GM11168 (cell line): ENCODE measurements around the gene C19orf73.
"Not testable (repeated sequence)": the region's sequence is repeated elsewhere in the genome, so short reads cannot be mapped to it uniquely, and the experiment has no call there.

Experiments
- in situ Hi-C: fragments of 300-500 bp; cut with MboI; formaldehyde crosslinking; loops from one replicate; pipeline ENCODE4 v1.12.0; 2022; ENCODE audit warnings: low sequenced_read_pairs; ENCODE audit not compliant: unreplicated experiment

C19orf73 gene

DNA sequence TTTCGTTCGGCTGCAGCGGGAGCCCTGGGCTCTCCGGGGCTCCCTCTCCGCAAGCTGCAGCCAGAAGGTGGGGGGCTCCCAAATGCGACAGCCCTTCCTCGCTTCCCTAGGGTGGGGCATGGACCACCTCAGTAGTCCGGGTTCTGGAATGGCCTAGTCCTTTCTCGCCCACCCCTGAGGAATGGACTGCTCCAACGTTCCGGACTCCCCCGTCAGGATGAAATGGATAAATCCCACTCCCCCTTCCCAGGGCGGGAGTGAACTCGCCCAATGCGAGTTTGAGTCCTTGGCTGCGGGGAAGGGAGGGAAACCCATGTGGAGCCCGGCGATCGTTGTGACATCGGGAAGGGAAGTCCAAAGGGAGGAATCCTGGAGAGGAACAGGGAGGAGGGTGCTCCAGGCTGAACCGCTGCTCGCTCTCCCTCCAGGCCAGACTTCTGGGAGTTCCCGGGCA, 30.7 kb upstream of the C19orf73 start:
- in situ Hi-C loops = no loop called here

DNA sequence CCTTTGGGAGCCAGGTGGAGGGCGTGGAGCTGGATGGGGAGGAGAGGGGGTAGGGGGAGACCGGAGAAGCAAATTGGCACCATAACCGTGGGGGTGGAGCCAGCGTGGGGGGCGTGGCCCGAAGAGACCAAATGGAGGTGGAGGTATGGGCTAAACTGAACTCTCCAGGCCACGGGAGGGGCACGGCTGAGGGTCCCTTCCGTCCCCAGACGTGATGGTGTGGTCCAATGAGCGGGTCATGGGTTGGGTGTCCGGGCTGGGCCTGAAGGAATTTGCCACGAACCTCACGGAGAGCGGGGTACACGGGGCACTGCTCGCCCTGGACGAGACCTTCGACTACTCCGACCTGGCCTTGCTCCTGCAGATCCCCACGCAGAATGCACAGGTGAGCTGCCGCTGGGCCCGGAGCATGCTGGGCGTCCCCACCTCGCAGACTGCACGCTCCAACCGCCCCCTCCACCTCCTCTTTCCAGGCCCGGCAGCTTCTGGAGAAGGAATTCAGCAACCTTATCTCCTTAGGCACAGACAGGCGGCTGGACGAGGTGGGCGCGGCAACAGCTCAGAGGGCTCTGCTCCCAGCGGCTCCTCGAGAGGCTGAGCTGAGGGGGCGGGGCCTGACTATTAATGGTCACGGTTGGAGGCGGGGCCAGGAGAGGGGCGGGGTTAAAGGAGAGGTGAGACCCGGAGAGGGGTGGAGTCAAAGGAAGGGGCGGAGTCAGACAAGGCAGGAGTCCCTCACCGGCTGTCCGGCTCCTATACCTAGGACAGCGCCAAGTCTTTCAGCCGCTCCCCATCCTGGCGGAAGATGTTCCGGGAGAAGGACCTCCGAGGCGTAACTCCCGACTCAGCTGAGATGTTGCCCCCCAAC, 30.1 kb upstream of the C19orf73 start:
- in situ Hi-C loops = no loop called here

DNA sequence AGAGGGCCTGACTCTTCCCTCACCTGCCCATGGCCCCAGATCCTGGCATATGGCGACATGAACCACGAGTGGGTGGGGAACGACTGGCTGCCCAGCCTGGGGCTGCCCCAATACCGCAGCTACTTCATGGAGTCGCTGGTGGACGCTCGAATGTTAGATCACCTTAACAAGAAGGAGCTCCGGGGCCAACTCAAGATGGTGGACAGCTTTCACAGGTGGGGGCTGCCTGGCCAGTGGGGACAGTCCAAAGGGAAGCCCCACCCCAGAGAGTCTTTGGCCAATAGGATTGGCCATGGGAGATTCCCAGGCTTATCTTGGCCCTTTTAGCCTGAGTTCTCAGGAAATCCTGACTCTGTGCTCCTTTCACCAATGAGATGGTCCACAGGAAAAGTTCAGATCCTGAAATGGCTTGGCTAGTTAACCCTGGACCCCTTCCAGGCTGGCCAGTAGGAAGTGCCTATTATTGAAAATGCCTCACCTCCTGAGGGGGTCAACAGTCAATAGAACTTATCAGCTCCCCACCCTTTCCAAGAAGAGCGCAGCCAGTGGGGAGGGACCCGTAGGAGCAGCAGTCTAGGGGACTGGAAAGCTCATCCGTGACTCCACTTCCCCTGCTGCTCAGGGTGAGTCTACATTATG, 29.2 kb upstream of the C19orf73 start:
- in situ Hi-C loops = no loop called here

DNA sequence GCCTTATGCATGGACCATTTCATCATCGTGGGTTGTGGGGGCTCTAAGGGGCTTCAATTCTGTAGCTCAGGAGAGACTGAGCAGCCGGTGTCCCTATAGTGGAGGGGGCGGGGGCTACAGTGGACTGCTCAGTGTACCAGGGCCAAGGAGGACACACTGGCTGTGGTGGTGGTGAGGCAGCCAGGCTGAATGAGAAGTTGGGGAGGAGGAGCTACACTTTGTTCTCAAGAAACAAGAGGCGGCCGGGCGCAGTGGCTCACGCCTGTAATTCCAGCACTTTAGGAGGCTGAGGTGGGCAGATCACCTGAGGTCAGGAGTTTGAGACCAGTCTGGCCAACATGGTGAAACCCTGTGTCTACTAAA, 27.4 kb upstream of the C19orf73 start:
- in situ Hi-C loops = not testable (repeated sequence)

DNA sequence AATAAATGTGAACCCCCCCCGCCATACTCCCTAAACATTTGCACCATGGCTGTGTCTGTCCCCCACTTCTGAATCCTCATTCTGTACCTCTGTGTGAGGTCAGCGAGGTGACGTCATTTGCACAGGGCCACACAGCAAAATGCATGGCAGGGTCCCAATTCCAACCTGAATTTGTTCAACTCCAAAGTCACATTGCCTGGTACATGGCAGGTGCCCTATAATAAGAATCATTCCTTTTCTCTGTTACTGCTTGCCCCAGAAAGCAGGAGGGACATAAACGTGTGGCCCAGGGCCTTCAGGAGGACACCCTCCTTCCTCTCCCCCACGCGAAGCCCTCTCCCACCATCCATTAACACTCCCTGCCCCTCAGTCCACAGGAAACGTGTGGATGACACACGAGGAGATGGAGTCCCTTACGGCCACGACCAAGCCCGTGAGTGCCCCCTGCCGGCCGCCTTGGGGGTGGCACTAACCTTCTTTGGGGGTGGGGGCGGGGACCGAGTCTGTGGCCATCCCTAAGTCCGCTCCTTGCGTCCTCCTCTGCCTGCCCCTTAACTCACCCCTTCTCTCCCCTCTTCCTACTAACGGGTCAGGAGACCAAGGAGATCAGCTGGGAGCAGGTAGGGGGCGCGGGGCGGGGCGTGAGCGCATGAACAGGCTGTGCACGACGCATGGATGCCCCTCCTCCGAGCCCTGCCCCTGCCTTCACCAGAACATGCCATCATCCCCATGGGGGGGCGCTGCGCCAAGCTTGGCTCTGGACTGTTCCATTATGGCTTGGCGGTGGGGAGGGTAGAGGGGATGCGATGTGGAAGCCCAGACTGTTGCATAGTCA, 26.8 kb upstream of the C19orf73 start:
- in situ Hi-C loops = no loop called here

DNA sequence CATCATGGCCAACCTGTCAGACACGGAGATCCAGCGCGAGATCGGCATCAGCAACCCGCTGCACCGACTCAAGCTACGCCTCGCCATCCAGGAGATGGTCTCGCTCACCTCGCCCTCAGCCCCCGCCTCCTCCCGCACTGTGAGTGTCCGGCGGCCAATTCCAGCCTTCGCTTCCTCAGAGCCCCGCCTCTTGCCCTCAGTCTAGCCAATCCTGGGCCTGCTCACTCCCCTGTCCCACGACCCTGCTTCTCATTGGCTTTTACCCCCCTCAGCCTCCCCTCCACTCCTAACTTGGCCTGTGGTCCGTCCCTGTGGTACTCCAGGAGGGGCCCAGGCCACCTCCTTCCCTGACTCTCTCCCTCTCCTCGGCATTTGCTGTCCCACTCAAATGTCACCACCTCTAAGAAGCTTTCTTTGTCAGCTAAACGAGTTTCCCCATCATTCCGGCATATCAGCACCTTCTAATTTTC, 24.0 kb upstream of the C19orf73 start:
- in situ Hi-C loops = no loop called here

DNA sequence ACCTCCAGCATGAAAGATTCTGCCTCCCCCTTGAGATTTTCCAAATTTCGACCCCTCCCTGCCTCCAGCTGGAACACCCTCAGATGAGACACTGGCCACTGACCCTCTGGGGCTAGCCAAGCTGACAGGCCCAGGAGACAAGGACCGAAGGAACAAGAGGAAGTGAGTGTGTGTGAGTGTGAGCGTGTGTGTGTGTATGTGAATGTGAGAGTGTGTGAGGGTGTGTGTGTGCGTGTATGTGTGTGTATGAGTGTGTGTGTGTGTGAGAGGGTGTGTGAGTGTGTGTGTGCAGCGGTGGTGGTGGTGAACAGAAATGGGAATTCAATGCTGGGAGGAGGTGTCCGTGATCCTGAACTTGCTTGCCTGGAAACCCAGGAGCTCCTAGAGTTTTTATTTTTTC, 22.4 kb upstream of the C19orf73 start:
- in situ Hi-C loops = no loop called here

DNA sequence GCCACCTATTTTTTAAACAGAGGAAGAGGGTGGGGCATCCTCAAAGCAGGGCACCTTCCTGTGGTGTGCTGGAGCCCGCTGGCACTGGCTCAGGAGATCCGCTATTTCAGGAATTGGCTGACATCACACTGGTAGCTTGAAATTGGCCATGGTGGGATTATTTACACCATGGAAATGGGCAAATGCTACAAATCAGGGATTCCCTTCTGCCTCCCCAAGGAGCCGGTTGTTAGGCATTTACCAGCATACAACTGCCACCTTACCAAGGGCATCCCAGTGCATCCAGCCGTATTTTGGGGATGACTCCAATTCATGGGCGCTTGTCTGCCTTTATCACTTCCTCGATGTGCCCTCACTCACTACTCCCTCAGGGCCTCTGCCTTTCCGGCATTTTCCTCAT, 22.0 kb upstream of the C19orf73 start:
- in situ Hi-C loops = no loop called here

DNA sequence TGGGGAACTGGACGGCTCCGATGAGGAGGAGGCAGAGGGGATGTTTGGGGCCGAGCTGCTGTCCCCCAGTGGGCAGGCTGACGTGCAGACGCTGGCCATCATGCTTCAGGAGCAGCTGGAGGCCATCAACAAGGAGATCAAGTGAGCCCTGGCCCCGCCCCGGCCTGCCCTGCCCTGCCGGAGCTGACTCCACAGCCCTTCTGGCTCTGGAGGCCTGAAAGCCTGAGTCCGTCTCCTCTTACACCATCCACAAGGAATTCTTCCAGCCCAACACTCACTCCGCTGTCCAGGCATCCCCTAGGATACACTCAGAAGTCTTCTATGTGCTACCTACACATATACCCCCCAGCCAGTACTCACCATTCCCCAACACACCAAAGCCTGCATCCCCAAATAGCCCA, 17.8 kb upstream of the C19orf73 start:
- in situ Hi-C loops = no loop called here

DNA sequence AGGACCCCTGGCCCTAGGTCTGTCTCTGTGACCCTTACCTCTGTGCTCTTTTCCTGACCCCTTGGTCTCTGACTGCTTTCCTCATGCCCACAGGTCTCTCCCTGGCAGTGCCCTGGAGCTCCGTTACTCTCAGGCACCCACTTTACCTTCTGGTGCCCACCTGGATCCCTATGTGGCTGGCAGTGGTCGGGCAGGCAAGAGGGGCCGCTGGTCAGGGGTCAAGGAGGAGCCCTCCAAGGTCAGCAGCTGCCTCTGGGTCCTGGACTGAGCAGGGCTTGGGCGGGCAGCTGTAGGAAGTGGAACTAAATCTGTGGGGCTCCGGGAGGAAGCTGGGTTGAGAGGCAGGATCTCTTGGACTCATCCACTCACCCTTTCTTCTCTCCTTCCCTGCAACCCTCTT, 16.7 kb upstream of the C19orf73 start:
- in situ Hi-C loops = no loop called here

DNA sequence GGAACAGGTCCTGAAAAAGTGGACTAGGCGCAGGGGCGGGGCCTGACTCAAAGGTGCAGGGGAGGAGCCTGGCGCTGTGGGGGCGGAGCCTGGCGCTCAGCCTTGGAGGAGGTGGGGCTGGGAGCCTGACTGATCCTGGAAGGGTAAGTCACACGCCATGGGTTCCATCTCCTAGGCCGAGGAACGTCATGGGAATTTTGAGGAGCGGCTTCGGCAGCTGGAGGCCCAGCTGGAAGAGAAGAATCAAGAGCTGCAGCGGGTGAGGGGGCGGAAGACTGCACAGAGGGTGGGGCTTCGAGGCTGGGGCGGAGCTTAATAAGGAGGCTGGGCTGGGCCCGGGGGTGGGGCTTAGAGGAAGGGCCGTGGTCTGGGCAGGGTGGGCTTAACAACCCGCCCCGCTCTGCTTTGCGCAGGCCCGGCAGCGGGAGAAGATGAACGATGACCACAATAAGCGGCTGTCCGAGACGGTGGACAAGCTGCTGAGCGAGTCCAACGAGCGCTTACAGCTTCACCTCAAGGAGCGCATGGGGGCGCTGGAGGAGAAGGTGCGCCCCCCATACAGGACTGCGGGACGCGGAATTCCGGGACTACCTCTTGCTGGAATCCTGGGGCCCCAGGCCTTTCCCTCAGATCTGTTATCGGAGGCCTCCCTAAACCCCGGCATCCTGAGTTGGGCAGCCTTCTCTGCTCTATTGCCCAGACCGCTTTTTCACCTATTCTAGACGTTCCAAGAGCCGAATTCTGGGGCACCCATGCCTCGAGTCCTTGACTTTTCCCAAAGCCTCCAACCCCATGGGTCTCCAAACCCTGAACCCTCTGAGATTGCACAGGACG, 14.9 kb upstream of the C19orf73 start:
- in situ Hi-C loops = no loop called here

DNA sequence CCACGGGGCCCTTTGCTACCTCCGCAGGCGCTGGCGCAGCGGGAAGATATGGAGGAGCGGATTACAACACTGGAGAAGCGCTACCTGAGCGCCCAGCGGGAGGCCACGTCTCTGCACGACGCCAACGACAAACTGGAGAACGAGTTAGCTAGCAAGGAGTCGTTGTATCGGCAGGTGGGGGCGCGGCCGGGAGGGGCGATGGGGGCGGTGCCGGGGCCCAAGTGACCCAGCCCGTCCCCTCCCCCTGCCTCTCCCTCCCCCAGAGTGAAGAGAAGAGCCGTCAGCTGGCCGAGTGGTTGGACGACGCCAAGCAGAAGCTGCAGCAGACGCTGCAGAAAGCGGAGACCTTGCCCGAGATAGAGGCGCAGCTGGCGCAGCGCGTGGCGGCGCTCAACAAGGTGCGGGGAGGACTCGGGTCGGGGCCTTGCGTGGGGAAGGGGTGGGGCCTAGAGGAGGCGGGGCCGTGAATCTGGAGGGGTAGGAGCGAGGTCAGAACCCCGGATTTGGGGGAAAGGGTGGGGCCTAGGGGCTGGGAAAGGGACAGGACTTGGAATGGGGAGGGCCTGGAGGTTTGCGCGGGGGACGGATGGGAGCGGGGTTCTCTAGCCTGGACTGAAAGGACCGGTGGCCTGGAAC, 14.1 kb upstream of the C19orf73 start:
- in situ Hi-C loops = no loop called here

DNA sequence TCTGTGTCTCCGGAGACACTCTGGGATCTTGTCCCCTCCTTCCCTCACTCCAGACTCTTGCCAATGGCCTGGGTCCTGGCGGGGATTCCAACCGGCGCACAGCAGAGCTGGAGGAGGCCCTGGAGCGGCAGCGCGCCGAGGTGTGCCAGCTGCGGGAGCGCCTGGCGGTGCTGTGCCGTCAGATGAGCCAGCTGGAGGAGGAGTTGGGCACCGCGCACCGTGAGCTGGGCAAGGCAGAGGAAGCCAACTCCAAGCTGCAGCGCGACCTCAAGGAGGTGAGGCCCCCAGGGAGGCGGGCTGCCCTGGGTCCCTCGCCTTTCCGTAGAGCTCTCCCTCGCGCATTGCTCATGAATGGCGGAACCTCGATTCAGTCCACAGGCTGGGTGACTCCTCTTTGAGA, 11.4 kb upstream of the C19orf73 start:
- in situ Hi-C loops = no loop called here

DNA sequence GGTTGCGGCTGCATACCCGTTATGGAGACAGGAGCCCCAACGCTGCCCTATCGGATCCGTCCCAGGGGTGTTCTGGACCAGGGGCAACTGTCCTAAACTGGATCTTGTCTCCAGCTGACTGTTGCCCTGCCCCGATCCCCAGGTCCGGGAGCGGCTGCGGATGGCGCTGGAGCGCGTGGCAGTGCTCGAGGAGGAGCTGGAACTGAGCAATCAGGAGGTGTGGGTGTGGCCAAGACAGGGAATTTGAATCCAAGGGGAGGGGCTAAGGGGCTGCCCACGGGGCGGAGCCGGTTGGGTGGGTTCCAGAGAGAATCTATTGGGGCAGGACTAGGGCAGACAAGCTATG, 10.3 kb upstream of the C19orf73 start:
- in situ Hi-C loops = no loop called here

DNA sequence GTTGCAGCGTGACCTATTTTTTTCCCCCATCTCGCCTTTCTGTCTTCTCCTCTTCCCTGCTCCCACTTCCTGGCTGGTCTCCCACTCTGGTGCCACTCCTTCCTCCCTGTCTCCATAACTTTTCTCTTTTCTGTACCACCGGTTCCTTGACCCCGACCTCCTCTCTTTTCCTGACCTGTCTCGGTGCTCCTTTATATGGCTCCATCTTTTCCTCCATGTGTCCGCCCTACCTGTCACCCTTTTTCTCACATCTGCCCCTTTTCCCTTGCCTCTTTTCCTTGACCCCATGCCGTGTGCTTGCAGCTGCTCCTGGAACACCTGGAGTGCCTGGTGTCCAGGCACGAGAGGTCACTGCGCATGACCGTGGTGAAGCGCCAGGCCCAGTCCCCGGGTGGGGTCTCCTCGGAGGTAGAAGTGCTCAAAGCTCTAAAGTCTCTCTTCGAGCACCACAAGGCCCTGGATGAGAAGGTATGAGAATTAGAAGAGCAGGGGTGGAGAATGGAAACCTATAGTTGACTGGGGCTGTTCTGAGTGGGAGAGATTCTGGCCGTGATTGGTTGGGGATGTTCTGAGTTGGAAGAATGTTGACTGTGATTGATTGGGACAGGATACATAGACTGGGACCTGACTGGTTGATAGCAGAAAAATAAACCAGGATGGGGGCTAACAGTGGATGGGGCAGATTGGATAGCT, 9.7 kb upstream of the C19orf73 start:
- in situ Hi-C loops = no loop called here

DNA sequence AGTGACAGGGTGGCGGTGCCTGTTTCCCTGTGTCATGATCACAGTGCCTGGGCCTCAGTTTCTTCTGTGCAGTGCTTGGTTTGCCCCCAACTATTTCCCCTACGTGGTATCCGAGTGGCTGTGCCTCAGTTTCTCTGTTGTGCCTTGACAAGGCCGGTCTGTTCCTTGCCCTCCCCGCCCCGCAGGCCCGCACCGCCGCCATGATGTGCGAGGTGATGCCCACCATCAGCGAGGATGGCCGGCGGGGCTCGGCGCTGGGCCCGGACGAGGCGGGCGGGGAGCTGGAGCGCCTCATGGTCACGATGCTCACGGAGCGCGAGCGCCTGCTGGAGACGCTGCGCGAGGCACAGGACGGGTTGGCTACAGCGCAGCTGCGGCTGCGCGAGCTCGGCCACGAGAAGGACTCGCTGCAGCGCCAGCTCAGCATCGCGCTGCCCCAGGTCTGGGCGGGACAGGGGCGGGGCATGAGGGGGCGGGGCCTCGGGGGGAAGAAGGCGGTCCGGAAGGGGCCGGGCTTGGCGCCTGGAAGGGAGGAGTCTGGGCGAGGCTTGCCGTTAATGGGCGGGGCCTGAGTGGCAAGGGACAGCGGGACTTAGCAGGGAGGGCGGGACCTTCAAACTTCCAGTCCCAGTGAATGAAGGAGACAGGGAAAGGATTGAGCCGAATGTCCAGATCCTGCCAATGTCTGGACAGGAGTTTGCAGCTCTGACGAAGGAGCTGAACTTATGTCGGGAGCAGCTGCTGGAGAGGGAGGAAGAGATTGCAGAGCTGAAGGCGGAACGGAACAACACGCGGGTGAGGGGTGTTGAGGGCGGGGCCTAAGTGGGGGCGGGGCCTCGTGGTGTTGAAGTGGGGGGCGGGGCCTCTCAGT, 9.0 kb upstream of the C19orf73 start:
- in situ Hi-C loops = no loop called here

DNA sequence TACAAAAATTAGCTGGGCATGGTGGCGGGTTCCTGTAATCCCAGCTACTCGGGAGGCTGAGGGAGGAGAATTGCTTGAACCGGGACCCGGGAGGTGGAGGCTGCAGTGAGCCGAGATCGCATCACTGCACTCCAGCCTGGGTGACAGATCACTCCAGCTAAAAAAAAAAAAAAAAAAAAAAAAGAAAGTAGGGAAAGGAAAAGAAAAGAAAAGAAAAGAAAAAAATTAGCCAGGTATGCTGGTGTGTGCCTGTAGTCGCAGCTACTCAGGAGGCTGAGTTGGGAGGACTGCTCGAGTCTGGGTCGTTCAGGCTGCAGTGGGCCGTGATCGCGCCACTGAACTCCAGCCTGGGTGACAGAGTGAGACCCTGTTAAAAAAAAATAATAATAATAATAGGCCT, 8.3 kb upstream of the C19orf73 start:
- in situ Hi-C loops = not testable (repeated sequence)

DNA sequence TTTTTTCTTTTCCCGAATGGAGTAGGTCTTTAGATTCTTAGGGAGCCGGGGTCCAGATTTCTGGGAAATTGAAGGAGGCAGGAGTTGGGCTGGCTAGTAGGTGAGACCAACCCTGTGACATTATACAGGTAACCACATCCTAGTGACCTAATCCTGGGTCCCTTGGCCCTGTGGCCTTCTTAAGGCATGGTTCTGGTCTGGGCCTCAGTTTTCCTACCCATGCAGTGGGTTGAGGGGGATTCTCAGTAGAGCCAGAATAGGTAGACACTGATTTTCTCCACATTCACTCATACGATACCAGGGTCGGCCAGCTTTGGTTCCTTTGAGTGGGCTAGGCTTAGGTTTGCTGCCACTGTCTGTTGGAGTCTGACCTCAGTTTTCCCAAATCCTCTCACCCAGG, 7.6 kb upstream of the C19orf73 start:
- in situ Hi-C loops = no loop called here
